ENCODE measurements around the gene LRRC36. TPM values are rescaled to one million over a fixed set of nuclear protein-coding genes. Genes with fewer than 3 reads are reported as not detected.

The LRRC36 gene
- total RNA-seq, 6 experiments from 2014 or later = not detected

GRCh38 chr16:67301080-67301782 is 25.4 kb upstream of the LRRC36 start:
- H3K27me3 ChIP-seq = no peaks in the 10 kb centered on the region
- H3K27ac ChIP-seq = no peak overlapping the region
- ATAC-seq (no peak), DNase-seq (no peak)
- no peaks in the 10 kb centered on the region for H3K4me1 ChIP-seq
- no peaks in the 10 kb centered on the region for H3K36me3 ChIP-seq
- TF ChIP-seq POLR2A (IDR thresholded peaks at IDR 0.05) (no peak), CTCF (IDR thresholded peaks at IDR 0.05) (no peak)
- 70% methylated on average over 7 of the region's 11 CpGs for WGBS (ENCODE audit: insufficient coverage, low coverage, low lambda C conversion rate, missing lambda C conversion rate)
- no peaks in the 10 kb centered on the region for H3K9me3 ChIP-seq
- no peak overlapping the region for H3K4me3 ChIP-seq
- intact Hi-C loops (cut with DNase I) = no loop called here

- DNase-seq (no peak), ATAC-seq (no peak)
- H3K9me3 ChIP-seq = no peaks in the 10 kb centered on the region
- no peaks in the 10 kb centered on the region for H3K4me1 ChIP-seq
- intact Hi-C loops (cut with DNase I) = no loop called here
- WGBS (ENCODE audit: insufficient coverage, low coverage, low lambda C conversion rate, missing lambda C conversion rate) = 65% methylated on average over 5 of the region's 7 CpGs
- H3K27ac ChIP-seq = no peak overlapping the region
- H3K4me3 ChIP-seq = no peak overlapping the region
- H3K27me3 ChIP-seq = no peaks in the 10 kb centered on the region
- H3K36me3 ChIP-seq = no peaks in the 10 kb centered on the region
- no peak for TF ChIP-seq CTCF (IDR thresholded peaks at IDR 0.05)
- no peak for TF ChIP-seq POLR2A (IDR thresholded peaks at IDR 0.05)
These were observed 24.5 kb upstream of the LRRC36 start for GRCh38 chr16:67302076-67302475.

GRCh38 chr16:67302970-67303369 is 23.6 kb upstream of the LRRC36 start:
- H3K27me3 ChIP-seq = no peaks in the 10 kb centered on the region
- intact Hi-C loops (cut with DNase I) = no loop called here
- no peaks in the 10 kb centered on the region for H3K36me3 ChIP-seq
- TF ChIP-seq CTCF (IDR thresholded peaks at IDR 0.05) (no peak), POLR2A (IDR thresholded peaks at IDR 0.05) (no peak)
- DNase-seq (peak in 1 of 3 donors; percentile 32), ATAC-seq (no peak)
- H3K4me3 ChIP-seq = no peak overlapping the region
- H3K9me3 ChIP-seq = no peaks in the 10 kb centered on the region
- H3K27ac ChIP-seq = no peak overlapping the region
- no peaks in the 10 kb centered on the region for H3K4me1 ChIP-seq
- WGBS (ENCODE audit: insufficient coverage, low coverage, low lambda C conversion rate, missing lambda C conversion rate) = no CpG with 5 or more reads among the region's 8 CpGs

- no peaks in the 10 kb centered on the region for H3K27me3 ChIP-seq
- H3K4me1 ChIP-seq = no peaks in the 10 kb centered on the region
- H3K27ac ChIP-seq = no peak overlapping the region
- intact Hi-C loops (cut with DNase I) = no loop called here
- WGBS (ENCODE audit: insufficient coverage, low coverage, low lambda C conversion rate, missing lambda C conversion rate) = 60% methylated on average over 1 of the region's 1 CpG
- no peaks in the 10 kb centered on the region for H3K36me3 ChIP-seq
- TF ChIP-seq CTCF (IDR thresholded peaks at IDR 0.05) (no peak), POLR2A (IDR thresholded peaks at IDR 0.05) (no peak)
- no peaks in the 10 kb centered on the region for H3K9me3 ChIP-seq
- H3K4me3 ChIP-seq = no peak overlapping the region
- peak in 1 of 3 donors; percentile 14 for DNase-seq
- no peak for ATAC-seq
These were observed 22.6 kb upstream of the LRRC36 start for GRCh38 chr16:67304020-67304419.

All from right lobe of liver (tissue), 6 donors.